Fibroblast of the aortic adventitia (primary cell): ENCODE measurements around the gene TACR1. TPM values are rescaled to one million over a fixed set of nuclear protein-coding genes. Genes with fewer than 3 reads are reported as not detected.
A peak's percentile ranks its signal among the peaks of the same experiment; 100 is the strongest.

ENCODE experiments used
- DNase-seq: peaks from one replicate; pipeline ENCODE4 v3.0.0-alpha.2; 2010; ENCODE audit warnings: low read depth
- H3K4me3 ChIP-seq: 2 replicates; pipeline ENCODE4 v1.5.1; 2011; ENCODE audit warnings: low read depth, mild to moderate bottlenecking, control low read depth, low read length, moderate library complexity
- CTCF ChIP-seq: IDR thresholded peaks from 2 replicates; pipeline ENCODE4 v1.5.1; 2011; ENCODE audit warnings: mild to moderate bottlenecking, low read length, control low read depth, inconsistent platforms; ENCODE audit not compliant: insufficient read depth
- total RNA-seq: library from RNA; depleted of rRNA; stranded (reverse); fragments of >200 nt; gene quantifications from 2 replicates; pipeline ENCODE4 v1.2.3, GENCODE V29; 2012; ENCODE audit warnings: low replicate concordance

Gene TACR1
- total RNA-seq, 1 donor = 0.09 TPM

- H3K4me3 ChIP-seq = no peak overlapping the region
- DNase-seq = no peak
Measured at GRCh38 chr2:75210409-75210808, 11.1 kb upstream of the TACR1 start.

GRCh38 chr2:75208738-75209137 is 9.4 kb upstream of the TACR1 start:
- no peak for TF ChIP-seq CTCF
- DNase-seq = no peak

More at GRCh38 chr2:75210409-75210808, 11.1 kb upstream of the TACR1 start:
- TF ChIP-seq CTCF = no peak

GRCh38 chr2:75204833-75205232 is 5.5 kb upstream of the TACR1 start:
- DNase-seq = no peak
- no peak overlapping the region for H3K4me3 ChIP-seq
- no peak for TF ChIP-seq CTCF

More at GRCh38 chr2:75208738-75209137, 9.4 kb upstream of the TACR1 start:
- no peak overlapping the region for H3K4me3 ChIP-seq

GRCh38 chr2:75202359-75202758 is 3.0 kb upstream of the TACR1 start:
- DNase-seq = no peak
- no peak overlapping the region for H3K4me3 ChIP-seq
- no peak for TF ChIP-seq CTCF

- no peak for TF ChIP-seq CTCF
- peak overlapping the region; percentile 54 for H3K4me3 ChIP-seq
- DNase-seq = peak; percentile 38
Measured at GRCh38 chr2:75200140-75201096, 1.1 kb upstream of the TACR1 start.

GRCh38 chr2:75195076-75195691 is 4.1 kb downstream of the TACR1 start:
- no peak overlapping the region for H3K4me3 ChIP-seq
- TF ChIP-seq CTCF = no peak
- no peak for DNase-seq
